HG02981 (cell line): ENCODE measurements around the gene CST8.
"Not testable (repeated sequence)": the region's sequence is repeated elsewhere in the genome, so short reads cannot be mapped to it uniquely, and the experiment has no call there.

Experiments used
- ATAC-seq: cut with Tn5 transposase; IDR thresholded peaks from one replicate; pipeline ENCODE4 v1.9.1; 2021; ENCODE audit warnings: mild to moderate bottlenecking, moderate library complexity; ENCODE audit not compliant: unreplicated experiment

Gene CST8

GRCh38 chr20:23490817-23491216, at the start of gene CST8:
Gene CST8 (plus strand): TSS chr20:23491117. CDS start chr20:23491668, 551 bp downstream.
- no peak for ATAC-seq

- peak; percentile 71 for ATAC-seq
Observed at GRCh38 chr20:23441850-23442313, 49.0 kb upstream of the CST8 start.

DNA sequence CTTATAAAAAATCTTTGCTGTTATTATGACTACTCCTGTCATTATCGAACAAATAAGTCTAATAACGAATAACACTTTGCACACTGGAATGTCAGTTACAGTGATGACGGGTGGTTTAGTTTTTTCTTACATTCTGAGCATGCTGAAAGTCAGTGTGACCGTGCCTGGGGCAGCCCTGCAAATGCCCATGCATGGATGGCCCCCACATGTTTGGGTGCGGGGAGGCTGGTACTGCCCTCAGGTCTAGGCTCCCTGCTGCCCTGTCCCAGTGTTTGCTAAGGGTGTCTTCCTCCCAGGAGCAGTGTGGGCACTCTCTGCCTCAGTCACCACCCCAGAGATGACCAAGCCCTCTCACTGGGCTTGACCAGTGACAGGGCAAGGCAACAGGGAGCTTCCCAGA, 48.5 kb upstream of the CST8 start:
- no peak for ATAC-seq

DNA sequence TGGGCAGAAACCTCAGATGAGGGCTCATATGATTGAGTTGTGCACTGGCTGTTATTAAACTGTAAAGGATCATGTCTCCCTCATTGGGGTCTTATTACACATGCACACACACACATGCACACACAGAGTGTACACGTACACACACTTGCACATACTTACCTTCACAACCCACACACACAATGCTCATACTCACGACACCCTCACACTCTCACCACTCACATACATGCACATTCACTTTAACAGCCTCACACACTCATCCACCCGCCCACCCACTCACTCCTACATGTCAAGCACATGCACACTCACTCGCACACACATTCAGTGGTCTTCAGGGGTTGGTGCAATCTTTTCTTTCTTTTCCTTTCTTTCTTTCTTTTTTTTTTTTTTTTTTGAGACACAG, 46.1 kb upstream of the CST8 start:
- ATAC-seq = no peak

DNA sequence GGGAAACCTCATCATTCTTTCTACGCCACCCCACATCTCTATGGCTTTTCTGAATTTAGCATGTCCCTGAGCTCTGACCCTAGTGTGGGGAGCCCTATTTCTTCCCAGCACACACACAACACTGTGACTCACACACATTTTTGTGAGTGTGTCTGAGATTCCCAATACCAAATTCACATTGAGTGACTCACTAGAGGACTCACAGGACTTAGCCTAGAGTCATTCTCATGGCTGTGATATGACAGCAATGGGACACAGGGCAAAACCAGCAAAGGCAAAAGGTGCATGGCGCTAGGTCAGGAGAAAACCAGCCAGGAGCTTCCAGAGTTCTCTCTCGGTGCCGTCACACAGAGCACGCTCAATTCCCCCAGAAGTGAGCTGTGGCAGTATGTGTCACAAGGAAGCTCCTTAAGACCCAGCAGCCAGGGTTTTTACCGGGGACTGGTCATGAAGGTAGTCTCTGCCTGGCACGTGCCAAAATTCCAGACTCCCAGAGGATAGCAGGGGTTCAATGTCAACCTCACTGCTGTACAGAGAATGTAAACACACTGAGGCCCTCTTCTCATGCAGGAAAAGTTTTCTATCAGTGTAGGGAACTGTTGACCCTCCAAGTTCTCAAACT, 45.2 kb upstream of the CST8 start:
- ATAC-seq = no peak

DNA sequence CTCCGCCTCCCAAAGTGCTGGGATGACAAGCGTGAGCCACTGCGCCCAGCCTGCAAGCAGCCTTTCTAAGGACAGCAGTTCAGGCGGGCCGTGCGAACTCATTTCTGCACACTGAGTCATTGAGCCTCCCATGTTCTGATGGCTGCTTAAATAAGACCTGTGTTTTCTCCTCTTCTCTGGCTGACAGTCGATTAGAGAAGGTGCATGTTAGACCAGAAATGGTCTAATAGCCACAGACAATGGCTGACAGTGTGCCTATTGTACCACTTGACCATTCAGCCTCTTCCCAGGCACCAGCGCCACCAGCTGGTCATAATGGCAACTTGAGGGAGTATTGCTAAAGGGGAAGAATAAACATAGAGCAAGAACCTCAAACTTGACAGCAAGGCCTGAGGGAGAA, 44.4 kb upstream of the CST8 start:
- ATAC-seq = peak; percentile 48

DNA sequence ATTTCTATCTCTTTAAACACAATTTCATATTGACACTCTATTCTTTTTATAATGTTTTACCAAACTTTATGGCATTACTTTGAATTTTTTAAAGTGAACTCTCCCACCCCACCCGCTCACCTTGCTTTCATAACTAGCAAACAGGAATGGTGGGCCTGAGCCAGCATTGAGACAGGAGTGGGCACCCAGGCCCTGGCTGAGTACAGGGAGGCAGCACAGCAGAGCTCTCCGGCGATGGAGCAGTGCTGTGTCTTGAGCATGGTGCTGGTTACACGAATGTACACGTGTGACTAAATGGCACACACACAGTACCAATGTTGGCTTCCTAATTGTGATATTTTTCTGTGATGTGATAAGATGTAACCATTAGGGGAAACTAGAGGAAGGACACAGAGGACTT, 42.8 kb upstream of the CST8 start:
- no peak for ATAC-seq

- no peak for ATAC-seq
Observed at GRCh38 chr20:23449421-23449820, 41.5 kb upstream of the CST8 start.

- ATAC-seq = no peak
Observed at GRCh38 chr20:23450877-23451276, 40.0 kb upstream of the CST8 start.

GRCh38 chr20:23451956-23452487, 38.9 kb upstream of the CST8 start:
- ATAC-seq = no peak

DNA sequence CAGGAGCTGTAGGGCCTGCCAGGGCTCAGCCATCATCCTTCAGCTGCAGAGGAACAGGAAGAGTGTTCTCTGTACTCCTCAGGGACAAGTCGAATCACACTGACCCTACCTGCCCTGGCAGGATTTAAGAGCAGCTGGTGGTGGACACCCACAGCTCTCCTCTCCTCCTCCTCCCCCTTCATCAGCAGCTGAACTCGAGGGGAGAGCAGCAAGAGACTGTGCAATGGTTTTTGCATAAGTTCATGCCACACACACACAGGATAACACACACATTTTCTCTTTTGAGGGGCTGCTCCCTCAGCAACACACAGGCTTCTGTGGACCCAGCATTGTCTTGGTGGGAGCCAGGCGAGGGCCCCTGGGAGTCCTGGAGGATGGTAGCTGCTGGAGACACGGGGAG, 38.1 kb upstream of the CST8 start, which contains the start of gene CST11:
TSS of gene CST11 (minus strand) at position 101 of the 400 bp plus-strand sequence. CDS start at position 36, 65 bp downstream.
- no peak for ATAC-seq

- no peak for ATAC-seq
Observed at GRCh38 chr20:23453549-23454543, 37.1 kb upstream of the CST8 start.

DNA sequence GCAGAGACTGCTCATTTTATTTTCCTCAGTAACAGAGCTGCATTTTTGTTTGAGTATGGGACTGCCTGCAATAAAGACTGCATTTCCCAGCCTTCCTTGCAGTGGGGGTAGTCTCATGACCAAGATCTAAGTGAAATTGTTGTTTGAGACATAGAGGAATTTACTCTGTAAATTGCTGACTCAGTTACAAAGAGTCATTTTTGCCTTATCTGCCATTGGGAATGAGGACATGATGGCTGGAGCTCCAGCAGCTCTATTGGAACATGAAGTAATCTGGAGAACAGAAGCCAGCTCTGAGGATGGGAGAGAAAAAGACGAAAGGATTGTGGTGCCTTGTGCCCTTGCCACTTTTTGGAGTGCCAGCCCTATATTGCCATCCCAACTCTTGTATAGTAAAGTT, 36.1 kb upstream of the CST8 start:
- ATAC-seq = no peak

GRCh38 chr20:23455639-23456038, 35.3 kb upstream of the CST8 start:
- no peak for ATAC-seq

DNA sequence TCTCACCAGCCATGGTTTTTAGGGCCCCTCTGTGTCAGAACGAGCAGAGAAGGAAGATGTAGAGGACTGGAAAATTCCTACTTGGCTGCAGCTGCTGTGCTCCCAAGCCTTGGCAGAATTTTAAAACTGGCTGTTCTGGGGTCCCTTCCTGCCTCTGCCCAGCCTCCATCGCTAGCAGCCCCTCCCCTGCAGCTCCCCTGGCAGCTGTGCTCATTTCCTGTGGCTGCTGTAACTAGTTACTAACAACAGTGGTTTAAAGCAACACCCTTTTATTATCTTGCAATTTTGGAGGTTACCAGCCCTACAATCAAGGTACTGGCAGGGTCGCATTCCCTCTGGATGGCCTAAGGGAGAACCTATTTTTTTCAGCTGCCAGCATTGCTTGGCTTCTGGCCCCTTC, 34.5 kb upstream of the CST8 start:
- no peak for ATAC-seq

GRCh38 chr20:23456873-23457272, 34.0 kb upstream of the CST8 start:
- ATAC-seq = no peak

DNA sequence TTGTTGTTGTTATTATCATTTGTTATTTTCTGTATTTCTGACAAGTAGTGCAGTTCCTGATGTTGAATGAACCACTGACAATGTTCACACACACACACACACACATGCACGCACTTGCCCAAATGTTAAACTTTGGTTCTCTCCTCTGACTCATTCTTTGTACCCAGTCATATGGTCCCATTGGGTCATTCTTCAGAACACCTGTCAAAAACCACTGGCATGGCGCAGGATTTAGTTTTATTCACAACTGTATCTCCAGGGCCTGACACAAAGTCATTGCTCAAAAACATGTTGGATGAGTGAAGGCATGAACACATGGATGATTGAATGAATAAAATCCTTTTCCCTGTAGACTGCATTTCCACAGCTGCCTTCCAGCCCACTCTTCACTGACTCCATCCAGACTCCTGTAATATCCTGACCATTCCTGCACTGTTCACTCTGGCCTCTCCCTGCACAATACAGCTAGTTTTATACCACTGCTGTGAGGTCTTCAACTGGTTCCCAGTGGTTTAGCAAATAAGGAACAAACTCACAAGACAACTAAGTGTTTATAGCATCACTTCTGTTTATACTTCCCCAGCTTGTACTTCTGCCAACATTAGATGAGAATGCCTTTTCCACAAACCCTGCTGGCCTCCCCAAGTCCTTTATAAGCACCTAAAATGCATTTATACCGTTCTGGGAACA, 31.3 kb upstream of the CST8 start:
- ATAC-seq = no peak

GRCh38 chr20:23461180-23461579, 29.7 kb upstream of the CST8 start:
- no peak for ATAC-seq

DNA sequence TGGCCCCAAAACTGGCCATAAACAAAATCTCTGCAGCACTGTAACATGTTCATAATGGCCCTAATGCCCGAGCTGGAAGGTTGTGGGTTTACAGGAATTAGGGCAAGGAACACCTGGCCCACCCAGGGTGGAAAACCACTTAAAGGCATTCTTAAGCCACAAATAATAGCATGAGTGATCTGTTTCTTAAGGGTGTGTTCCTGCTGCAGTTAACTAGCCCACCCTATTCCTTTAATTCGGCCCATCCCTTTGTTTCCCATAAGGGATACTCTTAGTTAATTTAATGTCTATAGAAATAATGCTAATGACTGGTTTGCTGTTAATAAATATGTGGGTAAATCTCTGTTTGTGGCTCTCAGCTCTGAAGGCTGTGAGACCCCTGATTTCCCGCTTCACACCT, 24.0 kb upstream of the CST8 start:
- not testable (repeated sequence) for ATAC-seq

DNA sequence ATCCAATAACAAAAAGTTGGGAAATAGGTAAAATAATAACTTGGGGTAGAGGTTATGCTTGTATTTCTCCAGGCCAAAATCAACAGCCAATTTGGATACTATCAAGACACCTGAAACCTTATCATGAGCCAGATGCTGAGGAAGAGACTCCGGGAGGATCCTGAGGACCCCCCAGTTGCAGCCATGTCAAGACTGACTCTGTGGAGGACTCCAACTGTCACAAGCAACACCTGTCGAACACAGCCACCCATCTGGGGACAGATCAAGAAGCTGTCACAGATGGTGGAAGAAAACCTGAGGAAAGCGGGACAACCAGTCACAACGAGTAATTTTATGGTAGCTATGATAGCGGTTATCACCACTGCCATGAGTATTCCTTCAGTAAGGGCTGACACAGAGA, 18.6 kb upstream of the CST8 start:
- not testable (repeated sequence) for ATAC-seq

GRCh38 chr20:23473293-23473692, 17.6 kb upstream of the CST8 start:
- ATAC-seq = not testable (repeated sequence)
